GM23338 (cell line): Measurements from ENCODE around the gene RASL10B.

ENCODE experiments used
- CREB1 ChIP-seq: fragments of 250-450 bp; sonication (Bioruptor Pico); IDR thresholded peaks from 2 replicates; pipeline ENCODE4 v1.5.0; 2020; ENCODE audit warnings: low read depth, mild to moderate bottlenecking, moderate library complexity
- CTCF ChIP-seq, 2 experiments: fragments of 200-600 bp in 1 of 2; sonication (generic) in 1 of 2; conservative IDR thresholded peaks; 2 replicates each; pipeline versions ENCODE4 v1.5.1 to v1.6.1; 2016 to 2017; ENCODE audit warnings: antibody characterized with exemption in 2 of 2, low read depth in 2 of 2, mild to moderate bottlenecking in 2 of 2, moderate library complexity in 1 of 2
- EZH2 ChIP-seq: fragments of 200-600 bp; sonication (generic); IDR thresholded peaks from one replicate; pipeline ENCODE4 v1.8.0; 2017; ENCODE audit warnings: antibody characterized with exemption, mild to moderate bottlenecking, low read depth; ENCODE audit not compliant: unreplicated experiment
- EZH2phosphoT487 ChIP-seq: fragments of 200-600 bp; sonication (generic); IDR thresholded peaks from one replicate; pipeline ENCODE4 v1.8.1; 2018; ENCODE audit warnings: antibody characterized with exemption; ENCODE audit not compliant: unreplicated experiment
- JUNB ChIP-seq: IDR thresholded peaks from one replicate; pipeline ENCODE4 v1.6.1; 2016; ENCODE audit warnings: antibody characterized with exemption; ENCODE audit not compliant: unreplicated experiment
- NANOG ChIP-seq: IDR thresholded peaks from 2 replicates; pipeline ENCODE4 v1.6.1; 2016; ENCODE audit warnings: antibody characterized with exemption, borderline replicate concordance
- POLR2AphosphoS5 ChIP-seq: IDR thresholded peaks from 2 replicates; pipeline ENCODE4 v1.6.1; 2016; ENCODE audit warnings: antibody characterized with exemption, low read depth
- REST ChIP-seq: IDR thresholded peaks from one replicate; pipeline ENCODE4 v1.6.1; 2018; ENCODE audit warnings: antibody characterized with exemption; ENCODE audit not compliant: unreplicated experiment
- STAT1 ChIP-seq: IDR thresholded peaks from one replicate; pipeline ENCODE4 v1.6.1; 2016; ENCODE audit warnings: antibody characterized with exemption; ENCODE audit not compliant: unreplicated experiment
- ZNF114 ChIP-seq: fragments of 250-450 bp; sonication (Bioruptor Pico); IDR thresholded peaks from 2 replicates; pipeline ENCODE4 v1.5.0; 2020; ENCODE audit warnings: mild to moderate bottlenecking, moderate library complexity
- ZNF331 ChIP-seq: fragments of 250-450 bp; sonication (Bioruptor Pico); IDR thresholded peaks from 2 replicates; pipeline ENCODE4 v1.5.0; 2020; ENCODE audit warnings: low read depth, mild to moderate bottlenecking, moderate library complexity

GRCh38 chr17:35738519-35739133 lies 7.2 kb downstream of the RASL10B start:
- TF ChIP-seq CREB1 (CRISPR knock-in tag) (no peak), CTCF (conservative IDR thresholded peaks at IDR 0.05; ENCODE audit: low read depth in 2 of 2) (no peak), REST (no peak), EZH2phosphoT487 (no peak), EZH2 (no peak), POLR2AphosphoS5 (no peak), ZNF331 (no peak), ZNF114 (CRISPR knock-in tag) (no peak), JUNB (no peak), NANOG (no peak), STAT1 (no peak)
